Right cardiac atrium (tissue), 5 donors: Measurements from ENCODE around the gene CFAP221. TPM values are rescaled to one million over a fixed set of nuclear protein-coding genes. Genes with fewer than 3 reads are reported as not detected.
A peak's percentile ranks its signal among the peaks of the same experiment; 100 is the strongest.

Experiments used
- ATAC-seq, 2 donors: fragments of 200-7000 bp; cut with Tn5 transposase; one replicate each; pipeline versions ENCODE4 v1.8.0 to v1.9.1; 2020; ENCODE audit warnings: moderate library complexity in 2 of 2, mild to moderate bottlenecking in 1 of 2
- DNase-seq, 3 donors: peaks; one replicate each; pipeline ENCODE4 v3.0.0-alpha.2; 2020
- H3K27ac ChIP-seq: one replicate; pipeline ENCODE4 v1.5.1; 2013; ENCODE audit warnings: mild to moderate bottlenecking, low read length, control low read depth, moderate library complexity
- H3K27me3 ChIP-seq: one replicate; pipeline ENCODE4 v1.6.1; 2013; ENCODE audit not compliant: control insufficient read depth, insufficient read depth
- H3K4me1 ChIP-seq: one replicate; pipeline ENCODE4 v1.6.1; 2013; ENCODE audit warnings: low read length; ENCODE audit not compliant: control insufficient read depth, insufficient read depth
- H3K4me3 ChIP-seq: one replicate; pipeline ENCODE4 v1.5.1; 2013; ENCODE audit warnings: low read length, control low read depth
- H3K9me3 ChIP-seq: one replicate; pipeline ENCODE4 v1.6.1; 2013; ENCODE audit warnings: low read length; ENCODE audit not compliant: control insufficient read depth
- WGBS: extraction: QIAGEN DNeasy Blood & Tissue Kit; methylation state at CpG from one replicate; pipeline ENCODE4 v1.1.7; 2013; 5-methylcytosine and 5-hydroxymethylcytosine counted together
- intact Hi-C, 4 donors: fragments of 100-400 bp; cut with DNase I; formaldehyde crosslinking; loops; one replicate each; pipeline versions ENCODE4 v1.11.0 to v1.14.0; 2022 to 2023
- long read RNA-seq, 4 donors: library from polyadenylated mRNA; unstranded; transcript quantifications; one replicate each; pipeline ENCODE4 v2.0.0, GENCODE V29; 2020 to 2021
- polyA plus RNA-seq: library from polyadenylated mRNA; stranded (reverse); fragments of 200-250 nt; gene quantifications from one replicate; pipeline ENCODE4 v1.2.3, GENCODE V29; 2013
- total RNA-seq, 4 donors: library from RNA; stranded (reverse); fragmentation: NEBNext Ultra II Directional; extraction: Animal tissue kit (Norgen Biotek cat#: 25700); gene quantifications; one replicate each; pipeline ENCODE4 v1.2.1, GENCODE V29; 2021
- donor health status: healthy with polysubstance abuse.
- donor health status: DM: no; HTN: yes; CAD: no.
- donor health status: DM: no; HTN: no; CAD: no.
- donor health status: DM: no; HTN: yes; CAD: no; lungs with severe emphysema.
- donor health status: DM: yes; HTN: yes; CAD: no.

The CFAP221 gene
- total RNA-seq (1 to 10 TPM; 1.5 to 3.7 (median 2.2) TPM), polyA plus RNA-seq (0.63 TPM)
- long read RNA-seq, donor 1, partial matches to known transcripts, result 6 of 6 reads
- long read RNA-seq, donor 1, other reads (novel, unspliced or antisense), result 0 of 6 reads
- long read RNA-seq, donor 2, partial matches to known transcripts, result 2 of 2 reads
- long read RNA-seq, donor 2, other reads (novel, unspliced or antisense), result 0 of 2 reads
- long read RNA-seq, donor 3, partial matches to known transcripts, result 5 of 9 reads
- long read RNA-seq, donor 3, other reads (novel, unspliced or antisense), result 4 of 9 reads
- long read RNA-seq, donor 4, partial matches to known transcripts, result 1 of 2 reads
- long read RNA-seq, donor 4, other reads (novel, unspliced or antisense), result 0 of 2 reads

DNA sequence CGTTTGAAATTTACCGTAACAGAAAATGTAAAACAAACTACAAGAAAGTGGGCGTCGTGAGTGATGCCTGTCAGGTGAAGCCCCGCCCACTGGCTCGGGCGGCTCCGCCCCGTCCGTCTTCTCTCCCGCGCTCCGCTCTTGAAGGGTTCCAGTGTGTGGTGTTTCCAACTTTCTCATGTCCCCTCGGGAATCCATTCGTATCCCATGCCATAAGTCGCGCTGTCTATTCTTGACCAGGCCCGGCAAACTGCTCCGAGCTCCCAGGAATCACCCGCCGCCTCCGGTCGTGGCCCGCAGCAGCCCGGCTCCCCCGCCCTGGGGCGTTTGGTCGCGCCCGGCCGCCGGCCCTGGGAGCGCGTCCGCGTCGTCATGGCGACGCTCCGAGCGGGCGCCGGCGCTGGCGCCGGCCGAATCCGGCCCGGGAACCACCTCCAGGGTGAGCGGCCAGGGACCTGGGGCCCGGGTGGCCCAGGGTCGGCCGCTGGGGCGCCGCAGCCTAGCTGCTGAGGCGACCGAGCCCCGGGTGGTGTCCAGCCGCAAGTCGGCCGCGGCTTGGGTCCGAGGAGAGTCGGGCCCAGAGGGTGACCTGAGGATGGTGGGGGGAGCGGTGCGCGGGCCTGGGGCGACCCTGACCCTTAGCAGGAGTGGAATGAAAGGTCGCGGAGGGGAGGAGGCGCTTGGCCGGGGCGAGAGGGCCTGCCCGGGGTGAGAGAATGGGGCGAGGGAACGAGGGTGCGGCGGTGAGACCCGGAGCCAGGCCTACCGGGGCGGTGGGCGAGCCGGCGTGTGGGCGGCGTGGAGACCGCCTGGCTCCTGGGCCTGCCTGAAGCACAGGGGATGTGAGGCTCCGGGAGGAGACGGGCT, at the start of gene CFAP221:
Gene CFAP221, plus strand, starts transcription at position 375 of the 864 bp plus-strand sequence. CDS start 1,683 bp downstream, outside the sequence.
- intact Hi-C loops, result no loop called here
- WGBS, result 2% methylated on average over 89 of the region's 89 CpGs
- H3K27ac ChIP-seq, result no peak within 1 kb of the TSS

DNA sequence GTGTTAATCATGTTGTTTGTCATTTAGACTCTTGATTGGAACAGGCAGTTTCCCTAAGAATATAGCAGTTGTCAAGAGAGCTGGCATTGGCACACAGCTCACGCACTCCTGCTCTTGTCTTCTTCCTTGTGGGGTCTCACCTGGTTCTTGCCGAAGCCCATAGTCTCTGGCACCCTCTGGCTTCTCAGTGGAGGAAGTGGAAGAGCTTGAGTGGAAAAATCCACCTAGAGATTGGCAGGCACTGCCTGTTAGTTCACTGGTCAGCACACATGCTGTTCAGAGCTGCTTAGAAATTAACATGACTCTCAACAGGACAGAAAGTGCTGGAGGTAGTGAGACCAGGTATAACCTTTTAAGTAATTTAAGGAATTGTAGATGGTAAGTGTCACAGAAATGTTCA, 48.3 kb upstream of the CFAP221 start:
- 59% methylated on average over 2 of the region's 2 CpGs for WGBS
- no peak overlapping the region for H3K4me3 ChIP-seq
- peak; percentile 35 to 38 for ATAC-seq
- intact Hi-C loops, result no loop called here
- H3K4me1 ChIP-seq, result no peaks in the 10 kb centered on the region
- DNase-seq, result no peak
- no peaks in the 10 kb centered on the region for H3K27me3 ChIP-seq
- H3K27ac ChIP-seq, result no peak overlapping the region
- no peaks in the 10 kb centered on the region for H3K9me3 ChIP-seq

More for the DNA sequence above, at the start of gene CFAP221:
- peak; percentile 82 to 93 (median 92) for DNase-seq
- Histone ChIP-seq H3K27me3 (no peaks in the 10 kb centered on the region), H3K4me3 (peak within 1 kb of the TSS; percentile 46), H3K9me3 (no peaks in the 10 kb centered on the region), H3K4me1 (no peaks in the 10 kb centered on the region)
- peak; percentile 96 to 98 for ATAC-seq

DNA sequence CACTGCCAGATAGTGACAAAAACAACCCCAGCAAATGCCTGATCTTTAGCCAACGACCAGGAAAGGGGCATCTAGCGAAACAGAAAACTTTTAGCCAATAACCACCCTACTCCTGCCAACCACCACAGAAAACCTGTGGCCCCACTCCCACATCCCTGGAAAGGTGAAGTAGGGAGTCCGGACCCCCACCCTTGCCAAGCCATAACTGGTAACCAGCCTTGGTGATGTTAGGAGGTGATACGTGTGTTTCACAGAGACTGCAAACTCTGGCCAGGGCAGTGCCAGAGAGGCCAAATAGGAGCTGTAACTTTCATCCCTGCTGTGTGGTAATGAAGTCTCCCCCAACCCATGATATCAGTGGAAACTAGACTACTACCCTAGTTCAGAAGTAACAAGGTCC, 47.6 kb upstream of the CFAP221 start:
- Histone ChIP-seq H3K4me3 (no peak overlapping the region), H3K27me3 (no peaks in the 10 kb centered on the region), H3K9me3 (no peaks in the 10 kb centered on the region), H3K27ac (no peak overlapping the region), H3K4me1 (no peaks in the 10 kb centered on the region)
- DNase-seq (no peak), ATAC-seq (peak in 1 of 2 donors; percentile 25)
- intact Hi-C loops, result no loop called here
- 67% methylated on average over 4 of the region's 4 CpGs for WGBS

DNA sequence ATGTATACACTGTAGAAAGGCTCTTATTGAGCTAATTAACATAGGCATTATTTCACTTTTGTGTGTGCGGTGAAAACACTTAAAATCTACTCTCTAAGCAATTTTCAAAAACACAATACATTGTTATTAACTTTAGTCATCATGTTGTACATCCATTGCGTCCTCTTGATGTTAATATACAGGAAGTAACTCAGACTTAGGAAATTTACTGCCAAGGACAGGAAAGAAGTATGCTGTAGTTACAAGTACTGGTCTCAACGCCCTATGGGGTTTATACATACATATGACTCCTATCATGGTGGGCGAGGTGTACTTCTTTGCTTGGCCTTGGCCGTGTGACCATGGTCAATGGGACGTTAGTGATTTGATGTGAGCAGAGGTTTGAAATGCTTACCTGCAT, 35.5 kb upstream of the CFAP221 start:
- DNase-seq (no peak), ATAC-seq (no peak)
- WGBS, result 74% methylated on average over 6 of the region's 6 CpGs
- no peak overlapping the region for H3K4me3 ChIP-seq
- intact Hi-C loops, result no loop called here
- H3K4me1 ChIP-seq, result no peaks in the 10 kb centered on the region
- H3K27ac ChIP-seq, result no peak overlapping the region
- H3K27me3 ChIP-seq, result no peaks in the 10 kb centered on the region
- H3K9me3 ChIP-seq, result no peaks in the 10 kb centered on the region

DNA sequence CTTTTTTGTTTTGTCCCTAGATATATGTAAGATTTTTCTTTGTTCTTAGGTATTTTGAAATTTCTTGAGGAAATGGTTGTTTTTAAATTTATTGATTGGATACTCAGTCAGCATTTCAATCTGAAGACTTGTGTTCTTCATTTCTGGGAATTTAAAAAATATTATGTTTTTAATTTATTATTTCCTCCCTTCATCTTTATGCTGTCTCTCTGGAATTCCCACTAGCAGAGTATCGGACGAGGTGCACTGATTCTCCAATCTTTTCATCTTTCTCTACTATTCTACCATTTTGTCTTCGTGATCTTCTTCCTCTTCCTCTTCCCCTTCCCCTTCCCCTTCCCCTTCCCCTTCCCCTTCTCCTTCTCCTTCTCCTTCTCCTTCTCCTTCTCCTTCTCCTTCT, 32.3 kb upstream of the CFAP221 start:
- ATAC-seq (no peak), DNase-seq (no peak)
- no peaks in the 10 kb centered on the region for H3K9me3 ChIP-seq
- no peak overlapping the region for H3K27ac ChIP-seq
- H3K4me1 ChIP-seq, result no peaks in the 10 kb centered on the region
- no peak overlapping the region for H3K4me3 ChIP-seq
- WGBS, result 72% methylated on average over 3 of the region's 3 CpGs
- intact Hi-C loops, result no loop called here
- H3K27me3 ChIP-seq, result no peaks in the 10 kb centered on the region

DNA sequence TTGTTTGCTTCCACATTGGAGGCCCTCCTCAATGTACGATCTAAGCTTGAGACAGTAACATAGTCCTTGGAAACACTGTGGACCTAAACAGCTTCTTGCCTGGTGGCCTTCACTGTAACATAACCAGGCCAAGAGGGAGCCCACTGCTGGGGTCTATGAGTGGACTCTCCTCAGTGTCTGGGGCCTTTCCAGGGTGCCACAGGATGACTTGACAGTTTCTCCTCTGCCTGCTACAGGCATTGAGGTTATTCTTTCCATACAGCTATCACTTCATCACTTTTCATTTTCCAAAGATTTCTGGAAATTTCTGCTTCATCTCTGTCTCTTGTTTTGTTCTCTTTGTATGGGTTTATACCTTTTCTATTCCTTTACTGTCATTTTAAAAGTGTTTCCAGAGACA, 31.3 kb upstream of the CFAP221 start:
- H3K9me3 ChIP-seq, result no peaks in the 10 kb centered on the region
- no peaks in the 10 kb centered on the region for H3K4me1 ChIP-seq
- H3K4me3 ChIP-seq, result no peak overlapping the region
- no peaks in the 10 kb centered on the region for H3K27me3 ChIP-seq
- intact Hi-C loops, result no loop called here
- no peak overlapping the region for H3K27ac ChIP-seq
- WGBS, result 92% methylated on average over 1 of the region's 1 CpG
- ATAC-seq (no peak), DNase-seq (no peak)

DNA sequence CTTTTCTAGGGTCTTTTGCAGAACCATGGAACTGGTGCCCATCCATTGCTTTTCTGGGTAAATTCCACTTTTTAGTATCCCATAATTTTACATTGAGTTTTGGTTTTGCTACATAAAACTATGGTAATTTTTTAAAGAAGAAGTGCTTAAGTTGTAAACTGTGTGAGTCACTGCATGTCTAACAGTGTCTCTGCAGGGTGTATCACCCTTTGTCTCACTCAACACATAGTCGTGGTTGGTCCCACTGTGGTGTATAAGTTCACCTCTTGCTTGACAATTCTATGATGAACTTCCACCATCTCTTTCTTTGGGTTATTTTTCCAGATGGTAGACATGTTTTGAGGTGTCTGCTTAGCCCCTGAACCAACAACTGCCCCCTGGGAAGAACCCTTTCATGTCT, 30.4 kb upstream of the CFAP221 start:
- 47% methylated on average over 1 of the region's 1 CpG for WGBS
- DNase-seq, result no peak
- no peaks in the 10 kb centered on the region for H3K27me3 ChIP-seq
- H3K27ac ChIP-seq, result no peak overlapping the region
- no peaks in the 10 kb centered on the region for H3K9me3 ChIP-seq
- no peak overlapping the region for H3K4me3 ChIP-seq
- H3K4me1 ChIP-seq, result no peaks in the 10 kb centered on the region
- intact Hi-C loops, result no loop called here
- no peak for ATAC-seq

DNA sequence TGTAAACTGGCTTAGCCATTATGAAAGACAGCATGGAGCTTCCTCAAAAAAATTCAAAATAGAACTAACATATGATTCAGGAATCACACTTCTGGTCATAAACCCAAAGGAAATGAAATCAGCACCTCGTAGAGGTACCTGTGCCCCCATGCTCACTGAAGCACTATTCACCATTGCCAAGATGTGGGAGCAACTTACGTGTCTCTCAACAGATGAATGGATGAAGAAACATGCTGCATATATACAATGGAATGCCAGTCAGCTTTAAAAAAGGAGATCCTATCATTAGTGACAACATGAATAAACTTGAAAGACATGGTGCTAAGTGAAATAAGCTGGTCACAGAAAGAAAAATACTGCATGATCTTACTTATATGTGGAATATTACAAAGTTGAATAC, 28.1 kb upstream of the CFAP221 start:
- no peaks in the 10 kb centered on the region for H3K4me1 ChIP-seq
- WGBS, result 77% methylated on average over 2 of the region's 2 CpGs
- intact Hi-C loops, result loop anchor here in 1 of 4 donors (5.0 kb wide), 1 partner anchor 141 kb away; no protein-coding TSS in a partner anchor

DNA sequence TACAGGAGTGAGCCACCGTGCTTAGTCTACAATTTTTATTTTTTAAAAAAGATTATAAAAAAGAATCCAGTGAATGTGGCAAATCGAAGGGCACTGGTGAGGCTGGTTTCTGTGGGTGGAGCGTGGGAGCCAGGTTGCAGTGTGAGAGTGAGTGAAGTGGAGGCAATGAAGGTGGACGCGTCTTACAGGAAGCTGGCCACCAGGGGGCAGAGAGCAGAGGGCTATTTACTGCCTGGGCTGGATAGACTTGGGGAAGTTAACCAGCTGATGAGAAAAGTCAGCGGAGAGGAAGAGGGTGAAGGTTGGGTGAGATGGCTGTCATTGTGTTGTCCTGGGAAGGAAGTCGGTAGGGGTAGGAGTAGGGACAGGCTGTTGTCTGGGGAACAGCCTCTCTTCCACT, 26.8 kb upstream of the CFAP221 start:
- Histone ChIP-seq H3K27ac (no peak overlapping the region), H3K4me1 (no peaks in the 10 kb centered on the region), H3K9me3 (no peaks in the 10 kb centered on the region), H3K4me3 (no peak overlapping the region), H3K27me3 (no peaks in the 10 kb centered on the region)
- DNase-seq, result peak; percentile 49 to 78 (median 76)
- peak; percentile 61 to 71 for ATAC-seq
- 35% methylated on average over 7 of the region's 7 CpGs for WGBS
- intact Hi-C loops, result loop anchor here in 1 of 4 donors (5.0 kb wide), 1 partner anchor 140 kb away; no protein-coding TSS in a partner anchor

More for the DNA sequence above, 28.1 kb upstream of the CFAP221 start:
- Histone ChIP-seq H3K9me3 (no peaks in the 10 kb centered on the region), H3K4me3 (no peak overlapping the region), H3K27me3 (no peaks in the 10 kb centered on the region), H3K27ac (no peak overlapping the region)
- DNase-seq, result no peak
- ATAC-seq, result no peak

DNA sequence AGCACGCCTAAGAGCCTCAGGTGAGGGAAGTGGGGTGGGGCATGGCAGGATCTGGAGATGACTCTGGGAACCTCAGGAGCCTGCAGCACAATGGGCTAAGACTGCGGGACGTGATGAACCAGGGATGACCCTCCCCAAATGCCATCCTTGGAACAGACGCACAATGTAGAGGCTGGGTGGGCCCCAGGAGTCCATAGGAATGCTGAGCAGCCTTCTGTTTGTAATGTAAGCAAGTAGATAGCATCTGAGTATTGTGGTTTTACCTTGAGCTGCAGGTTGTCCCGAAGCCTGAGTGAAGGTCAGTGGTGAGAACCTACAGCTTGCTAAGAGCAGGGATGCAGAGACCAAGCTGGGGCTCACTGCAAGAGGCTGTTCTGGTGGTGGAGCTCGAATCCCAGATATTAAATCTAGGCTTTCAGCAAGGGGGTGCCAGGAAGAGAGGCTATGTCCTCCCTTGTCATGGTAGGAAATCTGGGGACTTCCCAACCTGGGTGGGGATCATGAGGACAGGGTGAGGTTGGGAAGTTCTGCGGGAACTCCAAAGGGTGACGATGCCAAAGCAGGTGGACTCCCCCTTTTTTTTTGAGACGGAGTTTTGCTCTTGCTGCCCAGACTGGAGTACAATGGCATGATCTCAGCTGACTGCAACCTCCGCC, 25.7 kb upstream of the CFAP221 start:
- Histone ChIP-seq H3K9me3 (no peaks in the 10 kb centered on the region), H3K27me3 (no peaks in the 10 kb centered on the region), H3K27ac (no peak overlapping the region), H3K4me3 (no peak overlapping the region), H3K4me1 (no peaks in the 10 kb centered on the region)
- intact Hi-C loops, result loop anchor here in 1 of 4 donors (5.0 kb wide), 1 partner anchor 139 kb away; no protein-coding TSS in a partner anchor
- DNase-seq, result no peak
- WGBS, result 87% methylated on average over 10 of the region's 10 CpGs
- no peak for ATAC-seq
